Measurements from ENCODE around the gene IL23A. TPM values are rescaled to one million over a fixed set of nuclear protein-coding genes. Genes with fewer than 3 reads are reported as not detected.
A peak's percentile ranks its signal among the peaks of the same experiment; 100 is the strongest.

Gene IL23A
- polyA plus RNA-seq, 1 of the 3 experiments (the other 2 are of a cell fraction), result 0.46 TPM

DNA sequence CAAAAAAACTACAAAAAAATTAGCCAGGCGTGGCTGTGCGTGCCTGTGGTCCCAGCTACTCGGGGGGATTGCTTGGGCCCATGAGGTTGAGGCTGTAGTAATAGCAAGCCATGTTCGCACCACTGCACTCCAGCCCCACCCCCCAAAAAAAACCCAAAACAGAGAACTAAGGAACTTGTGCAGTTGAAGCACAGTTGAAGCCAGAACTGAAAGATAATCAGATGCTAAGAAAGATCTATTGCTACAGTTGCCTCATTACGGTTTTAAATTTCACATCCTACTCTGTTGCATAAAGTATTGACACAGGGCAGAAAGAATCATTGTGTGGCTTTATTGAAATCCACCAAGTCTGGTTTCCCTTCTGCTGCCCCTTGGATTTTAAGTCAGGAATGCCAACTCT lies 42.4 kb upstream of the IL23A start:
- Histone ChIP-seq H2AFZ (ENCODE audit: low read depth) (no peak overlapping the region), H3K4me3 (ENCODE audit: low read depth in 2 of 2, low read length in 1 of 2) (no peak overlapping the region), H3K4me2 (no peak overlapping the region), H3K9ac (no peak overlapping the region), H3K9me2 (no peaks in the 10 kb centered on the region), H3K79me2 (ENCODE audit: insufficient read depth) (peaks cover 93% of the 10 kb centered on the region), H3K27me3 (ENCODE audit: insufficient read depth) (no peaks in the 10 kb centered on the region), H3K36me3 (replicated peaks in 1 of 2; ENCODE audit: control insufficient read depth in 1 of 2, insufficient read depth in 2 of 2, low read length in 1 of 2) (peaks cover 7 to 27% of the 10 kb centered on the region in 2 experiments), H4K20me1 (ENCODE audit: insufficient read depth) (peaks cover 58% of the 10 kb centered on the region), H3K27ac (ENCODE audit: low read depth in 2 of 2, low read length in 1 of 2) (no peak overlapping the region), H3K4me1 (ENCODE audit: control insufficient read depth in 1 of 2, insufficient read depth in 2 of 2, low read depth in 1 of 2, low read length in 1 of 2) (peaks cover 18 to 27% of the 10 kb centered on the region in 2 experiments; a peak in 2 of 4 replicates), H3F3A (replicated peaks; ENCODE audit: insufficient read depth) (peaks cover 11% of the 10 kb centered on the region), H3K9me3 (no peaks in the 10 kb centered on the region)
- 93% methylated on average over 5 of the region's 5 CpGs for WGBS (ENCODE audit: low lambda C conversion rate)
- CTCF ChIA-PET, result interaction anchor here (1.0 kb wide), 1 partner anchor 20 kb away, joined by 3 read pairs; the partner anchor contains the start of gene CNPY2
- DNase-seq, result no peak
- TF ChIP-seq NRF1 (IDR thresholded peaks at IDR 0.05; ENCODE audit: low read depth, low read length) (no peak), POLR2AphosphoS5 (IDR thresholded peaks at IDR 0.05; ENCODE audit: low read depth, low read length) (no peak)
- POLR2A ChIA-PET, result no interaction called here

DNA sequence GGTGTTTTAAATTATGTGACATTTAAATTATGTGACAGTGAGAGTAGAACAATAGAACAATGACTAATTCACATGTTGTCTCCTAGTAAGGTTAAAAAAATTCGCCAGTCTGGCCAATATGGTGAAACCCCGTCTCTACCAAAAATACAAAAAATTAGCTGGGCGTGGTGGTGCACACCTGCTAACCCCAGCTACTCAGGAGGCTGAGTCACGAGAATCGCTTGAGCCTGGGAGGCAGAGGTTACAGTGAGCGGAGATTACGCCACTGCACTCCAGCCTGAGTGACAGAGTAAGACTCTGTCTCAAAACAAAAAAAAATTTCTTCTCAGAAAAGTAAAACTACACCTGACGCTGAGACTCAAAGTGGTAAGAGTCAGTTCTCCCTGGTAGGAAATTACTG lies 41.3 kb upstream of the IL23A start:
- no peak for DNase-seq
- Histone ChIP-seq H3K9ac (no peak overlapping the region), H3K79me2 (ENCODE audit: insufficient read depth) (peaks cover 90% of the 10 kb centered on the region), H4K20me1 (ENCODE audit: insufficient read depth) (peaks cover 51% of the 10 kb centered on the region), H3K27ac (ENCODE audit: low read depth in 2 of 2, low read length in 1 of 2) (no peak overlapping the region), H3K27me3 (ENCODE audit: insufficient read depth) (no peaks in the 10 kb centered on the region), H3K4me1 (ENCODE audit: control insufficient read depth in 1 of 2, insufficient read depth in 2 of 2, low read depth in 1 of 2, low read length in 1 of 2) (peaks cover 14 to 27% of the 10 kb centered on the region in 2 experiments; a peak in 2 of 4 replicates), H3K4me2 (peak overlapping the region; percentile 96), H3F3A (replicated peaks; ENCODE audit: insufficient read depth) (peaks cover 21% of the 10 kb centered on the region), H3K36me3 (replicated peaks in 1 of 2; ENCODE audit: control insufficient read depth in 1 of 2, insufficient read depth in 2 of 2, low read length in 1 of 2) (peaks cover 4 to 22% of the 10 kb centered on the region in 2 experiments), H2AFZ (ENCODE audit: low read depth) (no peak overlapping the region), H3K9me3 (no peaks in the 10 kb centered on the region), H3K4me3 (ENCODE audit: low read depth in 2 of 2, low read length in 1 of 2) (no peak overlapping the region), H3K9me2 (no peaks in the 10 kb centered on the region)
- TF ChIP-seq EP300 (IDR thresholded peaks at IDR 0.05; ENCODE audit: borderline replicate concordance in 1 of 2, low read depth in 1 of 2, low read length in 1 of 2) (no peak), FOSL2 (IDR thresholded peaks at IDR 0.05; ENCODE audit: borderline replicate concordance, low read depth) (no peak), MEF2A (IDR thresholded peaks at IDR 0.05; ENCODE audit: borderline replicate concordance, low read depth) (no peak), JUND (IDR thresholded peaks at IDR 0.05) (no peak), RAD21 (IDR thresholded peaks at IDR 0.05; ENCODE audit: low read length) (no peak), MXI1 (IDR thresholded peaks at IDR 0.05; ENCODE audit: low read depth, low read length) (no peak), TAF1 (IDR thresholded peaks at IDR 0.05; ENCODE audit: borderline replicate concordance, low read depth, low read length) (no peak), TCF12 (IDR thresholded peaks at IDR 0.05) (no peak), POLR2AphosphoS5 (IDR thresholded peaks at IDR 0.05; ENCODE audit: low read depth, low read length) (no peak), SIN3A (IDR thresholded peaks at IDR 0.05; ENCODE audit: borderline replicate concordance, low read depth, low read length) (no peak), CHD2 (IDR thresholded peaks at IDR 0.05; ENCODE audit: low read length, partially characterized antibody) (no peak), FOXM1 (IDR thresholded peaks at IDR 0.05; ENCODE audit: low read depth) (no peak), FOXJ3 (CRISPR knock-in tag; IDR thresholded peaks at IDR 0.05) (no peak)
- TF ChIP-seq, protein P1, sequence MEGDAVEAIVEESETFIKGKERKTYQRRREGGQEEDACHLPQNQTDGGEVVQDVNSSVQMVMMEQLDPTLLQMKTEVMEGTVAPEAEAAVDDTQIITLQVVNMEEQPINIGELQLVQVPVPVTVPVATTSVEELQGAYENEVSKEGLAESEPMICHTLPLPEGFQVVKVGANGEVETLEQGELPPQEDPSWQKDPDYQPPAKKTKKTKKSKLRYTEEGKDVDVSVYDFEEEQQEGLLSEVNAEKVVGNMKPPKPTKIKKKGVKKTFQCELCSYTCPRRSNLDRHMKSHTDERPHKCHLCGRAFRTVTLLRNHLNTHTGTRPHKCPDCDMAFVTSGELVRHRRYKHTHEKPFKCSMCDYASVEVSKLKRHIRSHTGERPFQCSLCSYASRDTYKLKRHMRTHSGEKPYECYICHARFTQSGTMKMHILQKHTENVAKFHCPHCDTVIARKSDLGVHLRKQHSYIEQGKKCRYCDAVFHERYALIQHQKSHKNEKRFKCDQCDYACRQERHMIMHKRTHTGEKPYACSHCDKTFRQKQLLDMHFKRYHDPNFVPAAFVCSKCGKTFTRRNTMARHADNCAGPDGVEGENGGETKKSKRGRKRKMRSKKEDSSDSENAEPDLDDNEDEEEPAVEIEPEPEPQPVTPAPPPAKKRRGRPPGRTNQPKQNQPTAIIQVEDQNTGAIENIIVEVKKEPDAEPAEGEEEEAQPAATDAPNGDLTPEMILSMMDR (IDR thresholded peaks at IDR 0.05), result no peak
- TF ChIP-seq, protein P2, sequence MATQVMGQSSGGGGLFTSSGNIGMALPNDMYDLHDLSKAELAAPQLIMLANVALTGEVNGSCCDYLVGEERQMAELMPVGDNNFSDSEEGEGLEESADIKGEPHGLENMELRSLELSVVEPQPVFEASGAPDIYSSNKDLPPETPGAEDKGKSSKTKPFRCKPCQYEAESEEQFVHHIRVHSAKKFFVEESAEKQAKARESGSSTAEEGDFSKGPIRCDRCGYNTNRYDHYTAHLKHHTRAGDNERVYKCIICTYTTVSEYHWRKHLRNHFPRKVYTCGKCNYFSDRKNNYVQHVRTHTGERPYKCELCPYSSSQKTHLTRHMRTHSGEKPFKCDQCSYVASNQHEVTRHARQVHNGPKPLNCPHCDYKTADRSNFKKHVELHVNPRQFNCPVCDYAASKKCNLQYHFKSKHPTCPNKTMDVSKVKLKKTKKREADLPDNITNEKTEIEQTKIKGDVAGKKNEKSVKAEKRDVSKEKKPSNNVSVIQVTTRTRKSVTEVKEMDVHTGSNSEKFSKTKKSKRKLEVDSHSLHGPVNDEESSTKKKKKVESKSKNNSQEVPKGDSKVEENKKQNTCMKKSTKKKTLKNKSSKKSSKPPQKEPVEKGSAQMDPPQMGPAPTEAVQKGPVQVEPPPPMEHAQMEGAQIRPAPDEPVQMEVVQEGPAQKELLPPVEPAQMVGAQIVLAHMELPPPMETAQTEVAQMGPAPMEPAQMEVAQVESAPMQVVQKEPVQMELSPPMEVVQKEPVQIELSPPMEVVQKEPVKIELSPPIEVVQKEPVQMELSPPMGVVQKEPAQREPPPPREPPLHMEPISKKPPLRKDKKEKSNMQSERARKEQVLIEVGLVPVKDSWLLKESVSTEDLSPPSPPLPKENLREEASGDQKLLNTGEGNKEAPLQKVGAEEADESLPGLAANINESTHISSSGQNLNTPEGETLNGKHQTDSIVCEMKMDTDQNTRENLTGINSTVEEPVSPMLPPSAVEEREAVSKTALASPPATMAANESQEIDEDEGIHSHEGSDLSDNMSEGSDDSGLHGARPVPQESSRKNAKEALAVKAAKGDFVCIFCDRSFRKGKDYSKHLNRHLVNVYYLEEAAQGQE (IDR thresholded peaks at IDR 0.05; ENCODE audit: low read depth, low read length), result no peak
- TF ChIP-seq, protein P3, sequence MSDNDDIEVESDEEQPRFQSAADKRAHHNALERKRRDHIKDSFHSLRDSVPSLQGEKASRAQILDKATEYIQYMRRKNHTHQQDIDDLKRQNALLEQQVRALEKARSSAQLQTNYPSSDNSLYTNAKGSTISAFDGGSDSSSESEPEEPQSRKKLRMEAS (IDR thresholded peaks at IDR 0.05; ENCODE audit: low read depth), result no peak
- TF ChIP-seq, protein P4, sequence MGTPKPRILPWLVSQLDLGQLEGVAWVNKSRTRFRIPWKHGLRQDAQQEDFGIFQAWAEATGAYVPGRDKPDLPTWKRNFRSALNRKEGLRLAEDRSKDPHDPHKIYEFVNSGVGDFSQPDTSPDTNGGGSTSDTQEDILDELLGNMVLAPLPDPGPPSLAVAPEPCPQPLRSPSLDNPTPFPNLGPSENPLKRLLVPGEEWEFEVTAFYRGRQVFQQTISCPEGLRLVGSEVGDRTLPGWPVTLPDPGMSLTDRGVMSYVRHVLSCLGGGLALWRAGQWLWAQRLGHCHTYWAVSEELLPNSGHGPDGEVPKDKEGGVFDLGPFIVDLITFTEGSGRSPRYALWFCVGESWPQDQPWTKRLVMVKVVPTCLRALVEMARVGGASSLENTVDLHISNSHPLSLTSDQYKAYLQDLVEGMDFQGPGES (IDR thresholded peaks at IDR 0.05; ENCODE audit: low read depth, low read length), result no peak
- TF ChIP-seq, protein P5, sequence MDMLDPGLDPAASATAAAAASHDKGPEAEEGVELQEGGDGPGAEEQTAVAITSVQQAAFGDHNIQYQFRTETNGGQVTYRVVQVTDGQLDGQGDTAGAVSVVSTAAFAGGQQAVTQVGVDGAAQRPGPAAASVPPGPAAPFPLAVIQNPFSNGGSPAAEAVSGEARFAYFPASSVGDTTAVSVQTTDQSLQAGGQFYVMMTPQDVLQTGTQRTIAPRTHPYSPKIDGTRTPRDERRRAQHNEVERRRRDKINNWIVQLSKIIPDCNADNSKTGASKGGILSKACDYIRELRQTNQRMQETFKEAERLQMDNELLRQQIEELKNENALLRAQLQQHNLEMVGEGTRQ (IDR thresholded peaks at IDR 0.05; ENCODE audit: borderline replicate concordance, low read depth, low read length), result no peak
- WGBS (ENCODE audit: low lambda C conversion rate), result 95% methylated on average over 8 of the region's 8 CpGs
- CTCF ChIA-PET, result interaction anchor here (1.0 to 2.7 kb wide), 3 partner anchors 10 to 167 kb away, joined by 3 to 6 read pairs (median 3); partner anchors contain the start of gene CNPY2
- POLR2A ChIA-PET, result no interaction called here

All from SK-N-SH (cell line).